Liver (tissue), 9 donors: ENCODE data around the gene BST1. TPM values are rescaled to one million over a fixed set of nuclear protein-coding genes. Genes with fewer than 3 reads are reported as not detected.

Experiments
- DNase-seq: peaks from one replicate; pipeline ENCODE4 v3.0.0-alpha.2; 2017; ENCODE audit warnings: low spot score
- H3K27ac ChIP-seq, 2 donors: one replicate each; pipeline ENCODE4 v1.7.0; 2013; ENCODE audit warnings: inconsistent platforms in 2 of 2, low read length in 2 of 2, control low read depth in 1 of 2, low read depth in 1 of 2, mild to moderate bottlenecking in 1 of 2
- H3K27me3 ChIP-seq, 4 donors: one replicate each; pipeline versions ENCODE4 v1.6.1 to v1.7.0; 2013; ENCODE audit warnings: low read length in 3 of 4, inconsistent platforms in 1 of 4, mild to moderate bottlenecking in 1 of 4, moderate library complexity in 1 of 4; ENCODE audit not compliant: control insufficient read depth in 4 of 4, insufficient read depth in 4 of 4
- H3K36me3 ChIP-seq, 4 donors: one replicate each; pipeline versions ENCODE4 v1.6.1 to v1.7.0; 2013; ENCODE audit warnings: low read length in 3 of 4, mild to moderate bottlenecking in 3 of 4, low read depth in 1 of 4, moderate library complexity in 1 of 4; ENCODE audit not compliant: control insufficient read depth in 4 of 4, insufficient read depth in 3 of 4
- H3K4me1 ChIP-seq, 4 donors: one replicate each; pipeline versions ENCODE4 v1.6.1 to v1.7.0; 2013; ENCODE audit warnings: low read length in 3 of 4, mild to moderate bottlenecking in 3 of 4, moderate library complexity in 1 of 4; ENCODE audit not compliant: control insufficient read depth in 4 of 4, insufficient read depth in 4 of 4
- H3K4me3 ChIP-seq, 3 donors: one replicate each; pipeline versions ENCODE4 v1.6.1 to v1.7.0; 2013; ENCODE audit warnings: low read length in 3 of 3, control low read depth in 1 of 3, low read depth in 1 of 3, mild to moderate bottlenecking in 1 of 3
- H3K9ac ChIP-seq, 2 donors: one replicate each; pipeline ENCODE4 v1.7.0; 2013; ENCODE audit warnings: low read length in 2 of 2, mild to moderate bottlenecking in 2 of 2, moderate library complexity in 2 of 2, control low read depth in 1 of 2, low read depth in 1 of 2
- H3K9me3 ChIP-seq, 4 donors: one replicate each; pipeline versions ENCODE4 v1.6.1 to v1.7.0; 2013; ENCODE audit warnings: low read length in 3 of 4; ENCODE audit not compliant: control insufficient read depth in 4 of 4
- CTCF ChIP-seq: fragments of 150-350 bp; IDR thresholded peaks from 2 replicates; pipeline ENCODE4 v1.5.1; 2017; ENCODE audit warnings: improper control_type of control experiment, low read depth, low read length; ENCODE audit not compliant: missing input control
- EGR1 ChIP-seq, 2 donors: IDR thresholded peaks; 2 replicates each; pipeline ENCODE4 v1.6.1; 2016 to 2018; ENCODE audit warnings: antibody characterized with exemption in 2 of 2, low read depth in 2 of 2
- FOXA2 ChIP-seq: IDR thresholded peaks from 2 replicates; pipeline ENCODE4 v1.6.1; 2016; ENCODE audit warnings: antibody characterized with exemption
- GABPA ChIP-seq, 2 donors: IDR thresholded peaks in 1 of 2; conservative IDR thresholded peaks in 1 of 2; 2 replicates each; pipeline ENCODE4 v1.6.1; 2016; ENCODE audit warnings: antibody characterized with exemption in 2 of 2, mild to moderate bottlenecking in 1 of 2, moderate library complexity in 1 of 2
- HNF4G ChIP-seq: IDR thresholded peaks from 2 replicates; pipeline ENCODE4 v1.6.1; 2016; ENCODE audit warnings: antibody characterized with exemption
- JUND ChIP-seq, 2 donors: IDR thresholded peaks; 2 replicates each; pipeline ENCODE4 v1.6.1; 2016; ENCODE audit warnings: antibody characterized with exemption in 2 of 2
- MAX ChIP-seq: IDR thresholded peaks from 2 replicates; pipeline ENCODE4 v1.6.1; 2016; ENCODE audit warnings: antibody characterized with exemption
- NR2F2 ChIP-seq: IDR thresholded peaks from 2 replicates; pipeline ENCODE4 v1.6.1; 2016; ENCODE audit warnings: antibody characterized with exemption
- RAD21 ChIP-seq, 2 donors: IDR thresholded peaks; 2 replicates each; pipeline ENCODE4 v1.6.1; 2016; ENCODE audit warnings: antibody characterized with exemption in 2 of 2, mild to moderate bottlenecking in 2 of 2
- REST ChIP-seq: IDR thresholded peaks from 2 replicates; pipeline ENCODE4 v1.6.1; 2016; ENCODE audit warnings: antibody characterized with exemption, mild to moderate bottlenecking
- RXRA ChIP-seq, 2 donors: IDR thresholded peaks; 2 replicates each; pipeline ENCODE4 v1.6.1; 2017 to 2018; ENCODE audit warnings: antibody characterized with exemption in 2 of 2, mild to moderate bottlenecking in 1 of 2
- SP1 ChIP-seq: IDR thresholded peaks from 2 replicates; pipeline ENCODE4 v1.6.1; 2018; ENCODE audit warnings: antibody characterized with exemption, mild to moderate bottlenecking
- TAF1 ChIP-seq: conservative IDR thresholded peaks from 2 replicates; pipeline ENCODE4 v1.6.1; 2016; ENCODE audit warnings: antibody characterized with exemption, mild to moderate bottlenecking
- YY1 ChIP-seq: IDR thresholded peaks from 2 replicates; pipeline ENCODE4 v1.6.1; 2016; ENCODE audit warnings: antibody characterized with exemption, mild to moderate bottlenecking
- ZBTB33 ChIP-seq: IDR thresholded peaks from 2 replicates; pipeline ENCODE4 v1.6.1; 2016; ENCODE audit warnings: antibody characterized with exemption
- WGBS: extraction: QIAGEN DNeasy Blood & Tissue Kit; methylation state at CpG from one replicate; pipeline ENCODE4 v1.1.7; 2013; 5-methylcytosine and 5-hydroxymethylcytosine counted together
- polyA plus RNA-seq, 2 donors: library from polyadenylated mRNA; stranded (reverse) in 1 of 2; unstranded in 1 of 2; fragments of 200-250 nt in 1 of 2; fragments of >200 nt in 1 of 2; fragmentation: Nextera tagmentation in 1 of 2; extraction: Ambion mirVana in 1 of 2; gene quantifications; one replicate each; pipeline versions ENCODE4 v1.2.1 to v1.2.3, GENCODE V29; 2013 to 2015
- total RNA-seq, 2 donors: library from RNA; depleted of rRNA; stranded (reverse); fragments of >200 nt; gene quantifications; one replicate each; pipeline ENCODE4 v1.2.3, GENCODE V29; 2014
- TF ChIP-seq, protein P1 (sequence below): IDR thresholded peaks from 2 replicates; pipeline ENCODE4 v1.6.1; 2016; ENCODE audit warnings: antibody characterized with exemption
- donor health status: healthy.
- donor health status: healthy.
- donor health status: healthy.
- donor health status: healthy.
- donor health status: healthy.

Gene BST1
- total and polyA plus RNA-seq, 4 donors = 3.7 to 13.2 (median 9.9) TPM

DNA sequence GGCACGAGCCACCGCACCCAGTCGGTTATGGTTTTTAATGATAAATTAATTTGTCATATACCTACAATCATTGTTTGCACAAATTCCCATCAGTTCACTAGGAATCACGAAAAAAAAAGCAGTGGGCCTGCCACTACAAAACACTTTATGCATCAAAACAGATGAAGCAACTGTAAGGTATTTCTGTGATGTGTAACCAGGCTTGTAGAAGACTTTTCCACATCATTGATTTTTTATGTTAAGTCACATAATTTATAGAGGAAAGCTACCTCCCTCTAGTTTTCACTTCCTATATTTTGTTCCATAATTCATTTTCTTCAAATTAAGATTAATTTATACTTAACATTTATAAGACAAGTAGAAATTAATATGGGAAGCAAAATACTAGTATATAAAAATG is 27.9 kb upstream of the BST1 start:
- H3K36me3 ChIP-seq = no peaks in the 10 kb centered on the region
- H3K4me3 ChIP-seq = no peak overlapping the region
- no peak for DNase-seq
- TF ChIP-seq FOXA2 (no peak), RAD21 (IDR thresholded peaks at IDR 0.05) (no peak), ZBTB33 (no peak), GABPA (IDR thresholded peaks at IDR 0.05 in 1 of 2, conservative IDR thresholded peaks at IDR 0.05 in 1 of 2) (no peak), NR2F2 (no peak), YY1 (no peak), HNF4G (no peak), RXRA (IDR thresholded peaks at IDR 0.05) (no peak), JUND (IDR thresholded peaks at IDR 0.05) (no peak), TAF1 (no peak), SP1 (no peak), REST (no peak), EGR1 (IDR thresholded peaks at IDR 0.05; ENCODE audit: low read depth in 2 of 2) (no peak)
- TF ChIP-seq, protein P1, sequence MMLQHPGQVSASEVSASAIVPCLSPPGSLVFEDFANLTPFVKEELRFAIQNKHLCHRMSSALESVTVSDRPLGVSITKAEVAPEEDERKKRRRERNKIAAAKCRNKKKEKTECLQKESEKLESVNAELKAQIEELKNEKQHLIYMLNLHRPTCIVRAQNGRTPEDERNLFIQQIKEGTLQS = no peak
- no peak overlapping the region for H3K9ac ChIP-seq
- 97% methylated on average over 4 of the region's 4 CpGs for WGBS
- H3K27ac ChIP-seq = no peak overlapping the region
- peaks cover 0 to 3% (median under 1%) of the 10 kb centered on the region in 4 donors for H3K4me1 ChIP-seq
- H3K27me3 ChIP-seq = no peaks in the 10 kb centered on the region
- no peaks in the 10 kb centered on the region for H3K9me3 ChIP-seq

DNA sequence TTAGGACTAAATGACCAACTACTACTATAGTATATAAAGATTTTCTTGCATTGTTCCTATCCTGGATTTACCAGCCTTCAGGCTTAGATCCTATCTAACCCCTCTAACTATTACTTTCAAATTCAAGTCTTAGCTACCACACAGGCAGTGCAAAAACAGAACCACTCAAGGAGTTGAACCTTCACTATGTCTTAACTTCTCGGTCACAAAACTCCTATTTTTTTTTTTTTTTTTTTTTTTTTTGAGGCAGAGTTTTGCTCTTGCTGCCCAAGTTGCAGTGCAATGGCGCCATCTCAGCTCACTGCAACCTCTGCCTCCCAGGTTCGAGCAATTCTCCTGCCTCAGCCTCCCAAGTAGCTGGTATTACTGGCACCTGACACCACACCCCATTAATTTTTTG is 27.5 kb upstream of the BST1 start:
- H3K27ac ChIP-seq = no peak overlapping the region
- WGBS = 93% methylated on average over 3 of the region's 3 CpGs

More for the DNA sequence above, 27.5 kb upstream of the BST1 start:
- no peak overlapping the region for H3K9ac ChIP-seq
- H3K4me1 ChIP-seq = peaks cover 0 to 3% (median under 1%) of the 10 kb centered on the region in 4 donors
- H3K27me3 ChIP-seq = no peaks in the 10 kb centered on the region
- H3K36me3 ChIP-seq = no peaks in the 10 kb centered on the region
- no peak for DNase-seq
- no peak overlapping the region for H3K4me3 ChIP-seq
- no peak for TF ChIP-seq CTCF
- TF ChIP-seq FOXA2 = no peak
- TF ChIP-seq MAX = no peak
- no peak for TF ChIP-seq RXRA (IDR thresholded peaks at IDR 0.05)
- TF ChIP-seq EGR1 (IDR thresholded peaks at IDR 0.05; ENCODE audit: low read depth in 2 of 2) = no peak
- TF ChIP-seq NR2F2 = no peak
- TF ChIP-seq JUND (IDR thresholded peaks at IDR 0.05) = no peak
- no peak for TF ChIP-seq HNF4G
- no peak for TF ChIP-seq ZBTB33
- H3K9me3 ChIP-seq = no peaks in the 10 kb centered on the region
